Activated naive CD8-positive, alpha-beta T cell treated with anti-CD3 and anti-CD28 coated beads, Interleukin-2, amount 50 U/mL, for 16 hours (primary cell): ENCODE results near the gene HBB.
"Not testable (repeated sequence)": the region's sequence is repeated elsewhere in the genome, so short reads cannot be mapped to it uniquely, and the experiment has no call there.

ENCODE experiments used
- DNase-seq: peaks from one replicate; pipeline ENCODE4 v3.0.0-alpha.2; 2020; ENCODE audit warnings: low read depth, low spot score

The HBB gene

DNA sequence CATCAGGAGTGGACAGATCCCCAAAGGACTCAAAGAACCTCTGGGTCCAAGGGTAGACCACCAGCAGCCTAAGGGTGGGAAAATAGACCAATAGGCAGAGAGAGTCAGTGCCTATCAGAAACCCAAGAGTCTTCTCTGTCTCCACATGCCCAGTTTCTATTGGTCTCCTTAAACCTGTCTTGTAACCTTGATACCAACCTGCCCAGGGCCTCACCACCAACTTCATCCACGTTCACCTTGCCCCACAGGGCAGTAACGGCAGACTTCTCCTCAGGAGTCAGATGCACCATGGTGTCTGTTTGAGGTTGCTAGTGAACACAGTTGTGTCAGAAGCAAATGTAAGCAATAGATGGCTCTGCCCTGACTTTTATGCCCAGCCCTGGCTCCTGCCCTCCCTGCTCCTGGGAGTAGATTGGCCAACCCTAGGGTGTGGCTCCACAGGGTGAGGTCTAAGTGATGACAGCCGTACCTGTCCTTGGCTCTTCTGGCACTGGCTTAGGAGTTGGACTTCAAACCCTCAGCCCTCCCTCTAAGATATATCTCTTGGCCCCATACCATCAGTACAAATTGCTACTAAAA lies at the start of gene HBB:
Gene HBB (minus strand): TSS at position 340 of the 579 bp plus-strand sequence. CDS start 50 bp downstream, at position 290.
- no peak for DNase-seq

- no peak for DNase-seq
These were observed 48.7 kb upstream of the HBB start for GRCh38 chr11:5275369-5276110.

DNA sequence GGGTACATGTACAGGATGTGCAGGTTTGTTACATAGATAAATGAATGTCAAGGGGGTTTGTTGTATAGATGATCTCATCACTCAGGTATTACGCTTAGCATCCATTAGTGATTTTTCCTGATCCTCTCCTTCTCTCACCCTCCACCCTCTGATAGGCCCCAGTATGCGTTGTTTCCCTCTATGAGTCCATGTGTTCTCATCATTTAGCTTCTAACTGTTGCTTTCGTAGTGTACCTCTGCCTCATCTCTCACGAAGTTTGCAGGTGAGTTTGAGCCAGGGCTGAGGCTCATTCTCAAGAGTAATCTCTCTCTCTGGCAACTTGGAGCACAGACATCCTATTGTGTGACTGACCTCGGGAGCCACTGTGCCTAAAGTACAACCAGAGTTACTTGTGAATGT lies 47.5 kb upstream of the HBB start:
- no peak for DNase-seq

GRCh38 chr11:5272395-5273017 lies 45.6 kb upstream of the HBB start:
- no peak for DNase-seq

DNA sequence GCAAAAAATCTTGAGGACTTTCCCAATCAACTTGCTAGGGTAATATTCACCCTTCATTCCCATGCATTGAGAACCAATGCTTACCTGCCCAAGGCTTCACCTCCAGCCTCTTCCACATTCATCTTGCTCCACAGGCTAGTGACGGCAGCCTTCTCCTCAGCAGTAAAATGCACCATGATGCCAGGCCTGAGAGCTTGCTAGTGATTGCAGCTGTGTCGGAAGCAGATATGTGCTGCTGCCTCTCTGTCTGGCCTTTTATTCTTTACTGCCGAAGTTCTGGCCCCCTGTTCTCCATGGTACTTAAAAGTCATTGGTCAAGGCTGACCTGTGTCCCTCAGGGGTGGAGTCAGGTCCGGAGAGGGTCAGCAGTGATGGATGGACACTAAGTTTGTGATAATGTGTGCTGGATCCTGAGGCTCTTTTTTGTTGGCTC lies 42.9 kb upstream of the HBB start, which contains the start of gene HBE1:
Gene HBE1 (minus strand): TSS at position 231 of the 433 bp plus-strand sequence. CDS start 55 bp downstream, at position 176.
- DNase-seq = no peak

DNA sequence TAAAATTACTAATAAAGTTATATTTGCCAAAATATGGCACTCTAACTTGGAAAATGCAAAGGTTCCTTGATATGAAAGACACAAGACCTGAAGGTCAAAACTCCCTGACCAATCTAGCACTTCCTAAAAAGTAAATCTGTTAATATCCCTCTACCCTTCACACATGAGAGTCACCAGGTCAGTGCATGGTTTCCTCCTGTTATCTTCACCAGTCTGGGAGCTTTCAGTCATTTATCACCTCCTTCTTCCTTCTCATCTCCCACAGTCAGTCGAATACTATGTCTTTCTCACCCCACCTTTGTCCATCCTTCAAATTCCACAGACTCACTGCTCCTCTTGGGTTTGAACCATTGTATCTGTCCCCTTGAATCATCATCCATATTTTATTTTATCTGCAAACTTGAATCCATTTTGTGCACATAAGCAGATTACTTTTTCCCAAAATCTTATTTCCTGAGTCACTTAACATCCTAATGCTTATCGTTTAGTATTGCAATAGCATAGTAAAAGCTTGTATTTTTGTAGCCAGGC lies 40.2 kb upstream of the HBB start:
- no peak for DNase-seq

- DNase-seq = no peak
These were observed 39.7 kb upstream of the HBB start for GRCh38 chr11:5266609-5267008.

- no peak for DNase-seq
These were observed 39.0 kb upstream of the HBB start for GRCh38 chr11:5265832-5266231.

- DNase-seq = no peak
These were observed 31.8 kb upstream of the HBB start for GRCh38 chr11:5258543-5259262.

- no peak for DNase-seq
These were observed 30.4 kb upstream of the HBB start for GRCh38 chr11:5257296-5257695.

GRCh38 chr11:5254646-5255413 lies 28.0 kb upstream of the HBB start, which contains the start of gene HBG2:
HBG2 (minus strand) TSS chr11:5254781; CDS start chr11:5254728, 53 bp downstream.
- DNase-seq = not testable (repeated sequence)

DNA sequence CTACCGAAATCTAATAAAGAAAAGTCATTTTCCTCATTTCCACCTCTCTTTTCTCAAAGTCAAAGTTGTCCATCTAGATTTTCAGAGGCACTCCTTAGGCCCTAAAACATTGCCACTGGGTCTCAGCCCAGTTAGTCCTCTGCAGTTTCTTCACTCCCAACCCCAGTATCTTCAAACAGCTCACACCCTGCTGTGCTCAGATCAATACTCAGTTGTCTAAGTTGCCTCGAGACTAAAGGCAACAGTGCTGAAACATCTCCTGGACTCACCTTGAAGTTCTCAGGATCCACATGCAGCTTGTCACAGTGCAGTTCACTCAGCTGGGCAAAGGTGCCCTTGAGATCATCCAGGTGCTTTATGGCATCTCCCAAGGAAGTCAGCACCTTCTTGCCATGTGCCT lies 27.2 kb upstream of the HBB start:
- DNase-seq = not testable (repeated sequence)

GRCh38 chr11:5253440-5253839 lies 26.6 kb upstream of the HBB start:
- not testable (repeated sequence) for DNase-seq

GRCh38 chr11:5252919-5253265 lies 26.0 kb upstream of the HBB start:
- no peak for DNase-seq

DNA sequence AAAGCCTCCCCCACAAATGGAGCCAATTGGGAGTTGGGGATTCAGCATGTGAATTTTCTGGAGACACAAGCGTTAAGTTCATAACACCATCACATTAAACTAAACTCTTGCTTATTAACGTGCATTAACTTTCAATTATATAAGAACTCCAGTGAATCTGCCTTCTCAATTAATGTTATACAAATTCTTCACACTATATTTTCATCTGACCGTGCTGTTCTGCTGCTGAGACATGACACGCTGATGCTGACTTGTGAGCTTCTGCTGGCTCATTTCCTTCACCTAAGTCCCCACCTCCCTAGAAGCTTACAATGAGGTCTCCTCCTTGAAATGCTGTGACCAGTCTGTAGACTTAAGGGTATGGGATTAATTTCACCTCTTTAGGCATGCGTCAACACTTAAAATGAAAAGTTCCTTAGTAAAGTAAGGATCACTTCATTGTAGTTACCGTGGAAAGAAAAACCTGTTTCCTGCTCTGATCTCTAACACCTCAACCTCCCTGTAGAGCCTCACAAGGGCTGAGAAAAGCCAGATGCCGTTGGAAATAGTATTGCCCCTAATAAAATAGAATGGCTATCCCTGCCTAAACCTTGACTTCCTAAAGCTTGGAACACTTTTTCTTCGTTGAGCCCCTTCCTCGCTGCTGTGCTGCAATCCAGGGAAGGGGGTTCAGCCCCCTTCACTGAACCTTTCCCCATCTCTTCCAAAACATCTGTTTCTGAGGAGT lies 25.5 kb upstream of the HBB start:
- no peak for DNase-seq

- no peak for DNase-seq
These were observed 24.9 kb upstream of the HBB start for GRCh38 chr11:5251746-5252145.

- no peak for DNase-seq
These were observed 23.8 kb upstream of the HBB start for GRCh38 chr11:5250543-5251204.

DNA sequence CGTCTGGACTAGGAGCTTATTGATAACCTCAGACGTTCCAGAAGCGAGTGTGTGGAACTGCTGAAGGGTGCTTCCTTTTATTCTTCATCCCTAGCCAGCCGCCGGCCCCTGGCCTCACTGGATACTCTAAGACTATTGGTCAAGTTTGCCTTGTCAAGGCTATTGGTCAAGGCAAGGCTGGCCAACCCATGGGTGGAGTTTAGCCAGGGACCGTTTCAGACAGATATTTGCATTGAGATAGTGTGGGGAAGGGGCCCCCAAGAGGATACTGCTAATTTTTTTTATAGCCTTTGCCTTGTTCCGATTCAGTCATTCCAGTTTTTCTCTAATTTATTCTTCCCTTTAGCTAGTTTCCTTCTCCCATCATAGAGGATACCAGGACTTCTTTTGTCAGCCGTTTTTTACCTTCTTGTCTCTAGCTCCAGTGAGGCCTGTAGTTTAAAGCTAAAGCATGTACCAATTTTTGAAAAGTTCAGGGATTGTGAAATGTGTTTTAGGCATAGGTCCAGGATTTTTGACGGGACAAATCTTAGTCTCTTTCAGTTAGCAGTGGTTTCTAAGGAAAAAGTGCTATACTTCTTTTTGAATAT lies 23.0 kb upstream of the HBB start, which contains the start of gene HBG1:
Gene HBG1 (minus strand): TSS at position 51 of the 590 bp plus-strand sequence. CDS start 53 bp downstream, outside the sequence.
- not testable (repeated sequence) for DNase-seq

DNA sequence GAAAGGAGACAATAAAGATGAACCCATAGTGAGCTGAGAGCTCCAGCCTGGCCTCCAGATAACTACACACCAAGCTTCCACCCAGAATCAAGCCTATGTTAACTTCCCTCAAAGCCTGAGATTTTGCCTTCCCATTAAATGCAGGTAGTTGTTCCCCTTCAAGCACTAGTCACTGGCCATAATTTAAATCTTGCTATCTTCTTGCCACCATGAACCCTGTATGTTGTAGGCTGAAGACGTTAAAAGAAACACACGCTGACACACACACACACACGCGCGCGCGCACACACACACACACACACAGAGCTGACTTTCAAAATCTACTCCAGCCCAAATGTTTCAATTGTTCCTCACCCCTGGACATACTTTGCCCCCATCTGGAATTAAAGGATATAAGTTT lies 21.6 kb upstream of the HBB start:
- DNase-seq = not testable (repeated sequence)
